ENCODE measurements around the gene NTRK1. TPM values are rescaled to one million over a fixed set of nuclear protein-coding genes. Genes with fewer than 3 reads are reported as not detected.
A peak's percentile ranks its signal among the peaks of the same experiment; 100 is the strongest.

The NTRK1 gene
- total RNA-seq, 4 donors from 2014 or later = 0.11 to 1.2 (median 0.63) TPM

GRCh38 chr1:156813750-156814570 lies 46.7 kb upstream of the NTRK1 start:
- WGBS, 2 donors = 20 to 40% methylated on average over 15 to 40 of the region's 60 CpGs
- Histone ChIP-seq H3K4me3 (replicated peaks in 1 of 3) (peak overlapping the region in 2 of 3 donors; percentile 19 to 34), H3K27me3 (no peaks in the 10 kb centered on the region), H3K9me3 (no peaks in the 10 kb centered on the region), H3K27ac (no peak overlapping the region), H3K4me1 (peaks cover 10 to 21% of the 10 kb centered on the region in 2 donors), H3K36me3 (no peaks in the 10 kb centered on the region)
- TF ChIP-seq CTCF (IDR thresholded peaks at IDR 0.05) (peak; percentile 19 to 76 (median 43)), POLR2A (IDR thresholded peaks at IDR 0.05) (peak in 1 of 2 donors; percentile 16)
- intact Hi-C loops (cut with DNase I) = no loop called here
- peak; percentile 61 to 63 for DNase-seq

- Histone ChIP-seq H3K4me3 (replicated peaks in 1 of 3) (no peak overlapping the region), H3K27ac (peak overlapping the region in 1 of 3 donors; percentile 45), H3K36me3 (no peaks in the 10 kb centered on the region), H3K4me1 (peaks cover 10 to 21% of the 10 kb centered on the region in 2 donors), H3K9me3 (no peaks in the 10 kb centered on the region), H3K27me3 (no peaks in the 10 kb centered on the region)
- WGBS, 2 donors = 81 to 87% methylated on average over 4 to 7 of the region's 7 CpGs
- no peak for DNase-seq
- intact Hi-C loops (cut with DNase I) = no loop called here
- no peak for TF ChIP-seq POLR2A (IDR thresholded peaks at IDR 0.05)
- TF ChIP-seq CTCF (IDR thresholded peaks at IDR 0.05) = no peak
These were observed 45.9 kb upstream of the NTRK1 start for GRCh38 chr1:156814571-156815260.

GRCh38 chr1:156815307-156815826 lies 45.3 kb upstream of the NTRK1 start:
- Histone ChIP-seq H3K9me3 (no peaks in the 10 kb centered on the region), H3K4me3 (replicated peaks in 1 of 3) (no peak overlapping the region), H3K4me1 (peaks cover 10 to 21% of the 10 kb centered on the region in 2 donors), H3K27ac (peak overlapping the region in 2 of 3 donors; percentile 23 to 45), H3K27me3 (no peaks in the 10 kb centered on the region), H3K36me3 (no peaks in the 10 kb centered on the region)
- DNase-seq = no peak
- WGBS, 2 donors = 54 to 66% methylated on average over 5 of the region's 5 CpGs
- no peak for TF ChIP-seq POLR2A (IDR thresholded peaks at IDR 0.05)
- TF ChIP-seq CTCF (IDR thresholded peaks at IDR 0.05) = no peak
- intact Hi-C loops (cut with DNase I) = no loop called here

- intact Hi-C loops (cut with DNase I) = no loop called here
- 68 to 72% methylated on average over 6 to 10 of the region's 10 CpGs for WGBS, 2 donors
- H3K27me3 ChIP-seq = no peaks in the 10 kb centered on the region
- no peak overlapping the region for H3K4me3 ChIP-seq (replicated peaks in 1 of 3)
- TF ChIP-seq CTCF (IDR thresholded peaks at IDR 0.05) = no peak
- TF ChIP-seq POLR2A (IDR thresholded peaks at IDR 0.05) = no peak
- H3K9me3 ChIP-seq = no peaks in the 10 kb centered on the region
- DNase-seq = no peak
- peak overlapping the region in 2 of 3 donors; percentile 23 to 55 for H3K27ac ChIP-seq
- H3K36me3 ChIP-seq = no peaks in the 10 kb centered on the region
- peaks cover 10 to 21% of the 10 kb centered on the region in 2 donors for H3K4me1 ChIP-seq
These were observed 44.7 kb upstream of the NTRK1 start for GRCh38 chr1:156815961-156816422.

Data from thyroid gland (tissue), 4 donors.